Pancreas (tissue), 10 donors: ENCODE data around the gene HIRIP3. TPM values are rescaled to one million over a fixed set of nuclear protein-coding genes. Genes with fewer than 3 reads are reported as not detected.
"Not testable (repeated sequence)": the region's sequence is repeated elsewhere in the genome, so short reads cannot be mapped to it uniquely, and the experiment has no call there.

ENCODE experiments used
- ATAC-seq, 4 donors: fragments of 200-7000 bp; cut with Tn5 transposase; one replicate each; pipeline versions ENCODE4 v1.8.0 to v1.9.1; 2020; ENCODE audit warnings: mild to moderate bottlenecking in 4 of 4, moderate library complexity in 4 of 4
- DNase-seq, 6 donors: peaks; one replicate each; pipeline ENCODE4 v3.0.0-alpha.2; 2020
- FAIRE-seq: peaks from 2 replicates; lab custom pipeline; 2012; peaks lifted over from hg19 to GRCh38; lab: Jason Lieb, UNC
- H3K27ac ChIP-seq, 4 donors: fragments of 200-600 bp; sonication (generic); 1 replicate in 3 of 4; 2 replicates in 1 of 4; pipeline versions ENCODE4 v1.5.0 to v1.8.0; 2020
- H3K27me3 ChIP-seq, 4 donors: fragments of 200-600 bp; one replicate each; pipeline ENCODE4 v1.8.0; 2021
- H3K36me3 ChIP-seq, 3 donors: fragments of 200-600 bp; sonication (generic) in 1 of 3; one replicate each; pipeline versions ENCODE4 v1.5.0 to v1.8.0; 2020 to 2021
- H3K4me1 ChIP-seq, 3 donors: fragments of 200-600 bp; one replicate each; pipeline ENCODE4 v1.8.0; 2021
- H3K4me3 ChIP-seq, 4 donors: fragments of 200-600 bp; sonication (generic) in 2 of 4; one replicate each; pipeline versions ENCODE4 v1.5.0 to v1.8.0; 2020 to 2021
- H3K9me3 ChIP-seq, 4 donors: fragments of 200-600 bp; one replicate each; pipeline ENCODE4 v1.8.0; 2021
- CTCF ChIP-seq, 4 donors: fragments of 200-600 bp; sonication (generic) in 3 of 4; IDR thresholded peaks; one replicate each; pipeline versions ENCODE4 v1.5.0 to v1.8.0; 2021; ENCODE audit warnings: antibody characterized with exemption in 4 of 4
- WGBS, 2 donors: extraction: QIAGEN DNeasy Blood & Tissue Kit; methylation state at CpG; one replicate each; pipeline ENCODE4 v1.1.7; 2013; 5-methylcytosine and 5-hydroxymethylcytosine counted together
- intact Hi-C, 3 donors: fragments of 100-400 bp; cut with DNase I; formaldehyde crosslinking; loops; one replicate each; pipeline versions ENCODE4 v1.11.1 to v1.14.2; 2022
- polyA plus RNA-seq, 2 donors: library from polyadenylated mRNA; stranded (reverse); fragments of 200-250 nt; gene quantifications; one replicate each; pipeline ENCODE4 v1.2.3, GENCODE V29; 2013
- total RNA-seq, 6 donors: library from RNA; stranded (reverse); fragmentation: NEBNext Ultra II Directional in 4 of 6; extraction: Animal tissue kit (Norgen Biotek cat#: 25700) in 4 of 6; gene quantifications; one replicate each; pipeline versions ENCODE4 v1.2.1 to v1.2.4, GENCODE V29; 2021 to 2023
- donor health status: healthy with polysubstance abuse.
- donor health status: DM: no; HTN: no; CAD: no; lungs with moderate emphysema.
- donor health status: DM: no; HTN: no; CAD: no.
- donor health status: control.
- donor health status: control.
- donor health status: Bipolar disorder and iron deficiency.
- donor health status: DM: yes; HTN: yes; CAD: no.
- donor health status: DM: no; HTN: no; CAD: no.
- donor health status: DM: no; HTN: no; CAD: no.
- donor health status: DM: yes; HTN: yes; CAD: no.

The HIRIP3 gene
- total and polyA plus RNA-seq, 8 donors = 4.4 to 16.8 (median 7.3) TPM

- 92 to 100% methylated on average over 2 of the region's 2 CpGs for WGBS, 2 donors
- H3K9me3 ChIP-seq = no peaks in the 10 kb centered on the region
- H3K4me3 ChIP-seq = no peak overlapping the region
- H3K36me3 ChIP-seq = no peaks in the 10 kb centered on the region
- no peak overlapping the region for H3K27ac ChIP-seq
- DNase-seq (no peak), FAIRE-seq (no peak), ATAC-seq (no peak)
- no peak for TF ChIP-seq CTCF (IDR thresholded peaks at IDR 0.05)
- H3K27me3 ChIP-seq = no peaks in the 10 kb centered on the region
- H3K4me1 ChIP-seq = no peaks in the 10 kb centered on the region
- intact Hi-C loops = no loop called here
Observed at GRCh38 chr16:30017277-30017656, 21.9 kb upstream of the HIRIP3 start.

- intact Hi-C loops = no loop called here
- Histone ChIP-seq H3K4me1 (no peaks in the 10 kb centered on the region), H3K36me3 (no peaks in the 10 kb centered on the region), H3K27ac (no peak overlapping the region), H3K4me3 (no peak overlapping the region), H3K9me3 (no peaks in the 10 kb centered on the region), H3K27me3 (peaks cover 0 to 4% (median under 1%) of the 10 kb centered on the region in 4 donors)
- ATAC-seq (no peak), FAIRE-seq (no peak), DNase-seq (no peak)
- no peak for TF ChIP-seq CTCF (IDR thresholded peaks at IDR 0.05)
- 50 to 55% methylated on average over 8 of the region's 8 CpGs for WGBS, 2 donors
Observed at GRCh38 chr16:30016555-30017276, 21.3 kb upstream of the HIRIP3 start.

- ATAC-seq, H3K9me3 ChIP-seq, DNase-seq, H3K4me1 ChIP-seq, intact Hi-C loops, FAIRE-seq, H3K4me3 ChIP-seq, H3K27me3 ChIP-seq, H3K36me3 ChIP-seq, H3K27ac ChIP-seq: not testable (repeated sequence)
- WGBS, 2 donors = 83 to 89% methylated on average over 7 of the region's 7 CpGs
Observed at GRCh38 chr16:30015450-30015849, 20.0 kb upstream of the HIRIP3 start.

- H3K36me3 ChIP-seq, H3K27ac ChIP-seq, H3K27me3 ChIP-seq, H3K9me3 ChIP-seq, H3K4me1 ChIP-seq, ATAC-seq, FAIRE-seq, intact Hi-C loops, H3K4me3 ChIP-seq, DNase-seq: not testable (repeated sequence)
- 80 to 87% methylated on average over 14 of the region's 14 CpGs for WGBS, 2 donors
Observed at GRCh38 chr16:30012598-30012997, 17.2 kb upstream of the HIRIP3 start.

GRCh38 chr16:30011714-30012504 lies 16.5 kb upstream of the HIRIP3 start:
- Histone ChIP-seq H3K27me3 (peaks cover 0 to 10% (median 2%) of the 10 kb centered on the region in 4 donors), H3K27ac (no peak overlapping the region), H3K4me1 (no peaks in the 10 kb centered on the region), H3K36me3 (no peaks in the 10 kb centered on the region), H3K4me3 (peak overlapping the region in 1 of 4 donors; percentile 50), H3K9me3 (no peaks in the 10 kb centered on the region)
- intact Hi-C loops = no loop called here
- TF ChIP-seq CTCF (IDR thresholded peaks at IDR 0.05) = no peak
- ATAC-seq = no peak
- FAIRE-seq = no peak
- peak in 2 of 6 donors; percentile 54 to 58 for DNase-seq
- 26 to 29% methylated on average over 31 of the region's 31 CpGs for WGBS, 2 donors
